Measurements from ENCODE around the gene GSG1.

GSG1 gene

DNA sequence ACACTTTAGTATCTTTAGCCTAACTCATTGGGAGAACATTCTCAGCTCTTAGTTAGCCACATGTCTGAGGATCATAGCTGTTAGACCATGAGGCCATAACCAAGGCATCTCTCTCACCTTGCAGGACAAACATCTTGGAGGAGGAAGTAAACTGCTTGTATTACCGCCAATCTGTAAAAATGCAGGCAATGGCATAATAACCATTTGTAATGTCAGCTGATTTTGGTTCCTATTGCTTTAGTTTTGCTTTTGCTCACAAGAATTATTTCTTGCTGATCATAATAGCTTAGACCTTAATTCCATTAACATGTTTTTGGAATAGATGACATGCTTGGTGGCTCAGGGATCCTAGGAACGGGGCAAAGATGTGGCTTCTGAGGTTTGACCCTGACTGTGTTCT is 16.4 kb upstream of the GSG1 start:
- no peak for DNase-seq

- no peak for DNase-seq
Measured at GRCh38 chr12:13117029-13117428, 13.6 kb upstream of the GSG1 start.

DNA sequence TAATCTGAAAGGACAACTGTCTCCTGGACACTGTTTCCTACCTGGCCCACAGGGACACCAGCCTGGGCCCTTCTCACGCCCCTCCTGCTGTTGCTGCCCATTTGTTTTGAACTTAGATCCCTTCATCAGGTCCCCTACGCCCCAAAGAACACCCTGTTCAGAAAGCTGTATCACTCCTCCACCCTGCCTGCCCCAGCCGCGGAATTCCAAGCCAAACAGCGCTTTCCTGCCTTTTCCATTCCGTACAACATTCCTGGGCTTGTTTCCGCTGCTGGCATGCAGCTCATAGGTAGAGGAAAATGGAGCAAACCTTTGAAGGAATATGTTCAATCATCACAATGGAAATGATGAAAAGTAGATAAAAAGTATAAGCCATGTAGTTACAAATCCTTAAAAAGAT is 12.8 kb upstream of the GSG1 start:
- DNase-seq: no peak

DNA sequence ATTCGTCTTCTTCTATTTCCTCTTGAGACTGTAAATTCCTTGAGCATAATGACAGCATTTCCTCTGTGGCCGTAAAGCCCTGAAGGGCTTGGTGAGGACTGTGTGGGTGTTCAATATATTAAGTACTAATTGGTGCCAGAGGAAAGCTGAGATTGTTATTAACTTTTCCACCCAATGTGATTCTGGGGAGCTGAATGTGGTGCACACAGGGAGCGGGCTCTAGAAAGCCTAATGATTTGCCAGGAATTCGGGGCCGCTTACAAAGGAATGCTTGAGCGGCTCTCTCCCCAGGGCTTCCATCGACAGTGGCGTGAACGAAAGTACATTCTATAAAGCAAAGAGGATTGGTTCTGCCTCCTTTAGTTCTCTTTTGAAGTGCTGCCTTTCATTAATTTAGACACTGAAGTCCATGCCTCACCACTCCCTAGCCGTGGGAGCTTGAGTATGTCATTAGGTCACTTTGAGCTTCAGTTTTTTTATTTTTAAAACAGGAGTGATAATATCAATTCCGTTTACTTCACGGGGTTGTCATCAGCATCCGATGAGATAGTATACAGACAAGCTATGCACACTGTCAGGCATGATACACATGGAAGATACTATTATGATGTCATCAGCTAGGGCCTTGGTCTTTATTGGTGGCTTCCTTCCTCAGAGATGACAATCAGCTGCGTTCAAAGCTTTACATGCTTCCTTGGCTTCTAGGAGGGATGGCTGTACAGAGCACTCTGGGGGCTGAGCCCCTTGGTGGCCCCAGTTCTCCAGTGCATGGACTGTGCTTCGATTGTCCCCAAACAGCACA is 11.0 kb upstream of the GSG1 start:
- DNase-seq: peak; percentile 61

DNA sequence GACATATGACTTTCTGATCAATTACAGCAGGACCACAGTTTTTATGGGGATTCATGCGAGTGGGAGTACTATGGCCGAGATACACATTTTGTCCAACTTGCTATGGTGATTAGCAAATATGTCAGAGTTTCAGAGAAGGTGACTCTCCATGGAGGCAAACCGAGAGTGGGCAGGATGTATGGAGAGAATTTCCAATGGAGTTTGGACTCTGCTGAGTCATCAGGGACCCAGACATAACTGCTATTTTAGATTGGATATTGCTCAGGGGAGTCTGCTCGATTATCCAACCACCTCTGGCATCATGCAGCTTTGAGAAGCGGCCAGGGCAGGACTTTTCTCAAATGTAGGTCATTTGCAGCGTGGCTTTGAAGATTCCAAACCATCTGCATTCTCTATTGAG is 9.5 kb upstream of the GSG1 start:
- no peak for DNase-seq

DNA sequence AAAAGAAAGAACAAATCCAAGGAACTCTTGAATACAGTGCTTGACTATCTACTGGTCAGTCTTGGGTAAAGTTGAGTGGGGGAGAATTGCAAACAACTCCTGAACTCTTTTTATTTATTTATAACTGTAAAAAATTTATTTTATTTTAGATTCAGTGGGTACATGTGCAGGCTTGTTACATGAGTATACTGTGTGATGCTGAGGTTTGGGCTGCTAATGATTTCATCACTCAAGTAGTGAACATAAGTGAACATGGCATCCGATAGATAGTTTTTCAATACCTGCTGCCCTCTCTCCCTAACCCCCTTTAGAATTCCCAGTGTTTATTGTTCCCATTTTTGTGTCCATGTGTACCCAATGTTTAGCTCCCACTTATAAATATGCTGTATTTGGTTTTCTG is 3.2 kb upstream of the GSG1 start:
- no peak for DNase-seq

- DNase-seq: no peak
Measured at GRCh38 chr12:13105781-13106180, 2.3 kb upstream of the GSG1 start.

DNA sequence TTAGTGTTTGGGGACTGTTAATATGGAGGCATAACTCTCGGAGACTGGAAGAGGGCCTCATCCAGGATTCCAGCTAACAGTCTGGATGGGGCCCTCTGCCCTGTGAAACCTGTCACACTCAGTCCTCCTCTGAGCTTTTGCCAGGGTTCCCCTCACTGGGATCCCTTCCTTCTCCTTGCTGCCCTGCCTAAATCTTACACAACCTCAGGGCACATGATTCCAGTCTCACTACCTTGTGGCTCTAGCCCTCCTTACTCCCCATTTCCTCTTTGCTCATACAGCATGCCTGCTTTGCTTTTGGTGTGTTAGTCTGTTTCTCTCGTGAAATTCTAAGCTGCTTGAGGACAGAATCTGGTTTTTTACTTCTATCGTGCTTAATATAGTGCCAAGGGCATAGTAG is 942 bp upstream of the GSG1 start:
- no peak for DNase-seq

DNA sequence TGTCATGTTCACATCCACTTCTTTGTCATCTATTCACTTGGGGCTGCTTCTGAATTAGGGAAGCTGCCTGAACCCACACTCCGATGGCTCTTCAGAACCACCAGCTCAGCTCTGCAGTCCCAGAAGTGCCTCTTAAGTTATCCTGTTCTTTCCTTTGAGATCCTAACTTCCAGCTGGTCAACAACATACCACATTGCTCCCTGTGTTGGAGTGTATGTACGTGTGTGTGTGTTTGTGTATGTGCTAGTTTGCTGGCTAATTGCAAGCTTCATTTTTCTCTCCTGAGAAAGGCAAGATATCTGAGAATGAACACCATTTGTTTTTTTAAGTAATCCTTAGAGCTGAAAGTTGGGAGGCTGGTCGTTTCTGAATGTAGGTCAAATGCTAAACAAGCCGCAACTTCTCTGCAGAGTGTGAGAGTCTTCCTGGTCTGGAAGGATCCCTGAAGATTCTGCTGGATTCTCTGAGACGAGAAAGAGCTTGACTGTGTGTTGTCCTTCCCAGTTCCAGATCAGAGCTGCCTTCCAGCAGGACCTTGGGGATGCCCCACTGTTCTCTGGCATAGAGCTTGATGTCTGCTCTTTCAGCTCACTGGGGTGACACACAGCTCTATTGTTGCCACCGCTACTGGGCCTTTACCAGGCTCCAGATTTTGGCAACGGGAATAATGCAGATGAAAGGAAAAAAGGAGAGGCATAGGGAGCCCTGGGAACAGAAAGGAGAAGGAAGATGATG is 839 bp downstream of the GSG1 start:
- no peak for DNase-seq

DNA sequence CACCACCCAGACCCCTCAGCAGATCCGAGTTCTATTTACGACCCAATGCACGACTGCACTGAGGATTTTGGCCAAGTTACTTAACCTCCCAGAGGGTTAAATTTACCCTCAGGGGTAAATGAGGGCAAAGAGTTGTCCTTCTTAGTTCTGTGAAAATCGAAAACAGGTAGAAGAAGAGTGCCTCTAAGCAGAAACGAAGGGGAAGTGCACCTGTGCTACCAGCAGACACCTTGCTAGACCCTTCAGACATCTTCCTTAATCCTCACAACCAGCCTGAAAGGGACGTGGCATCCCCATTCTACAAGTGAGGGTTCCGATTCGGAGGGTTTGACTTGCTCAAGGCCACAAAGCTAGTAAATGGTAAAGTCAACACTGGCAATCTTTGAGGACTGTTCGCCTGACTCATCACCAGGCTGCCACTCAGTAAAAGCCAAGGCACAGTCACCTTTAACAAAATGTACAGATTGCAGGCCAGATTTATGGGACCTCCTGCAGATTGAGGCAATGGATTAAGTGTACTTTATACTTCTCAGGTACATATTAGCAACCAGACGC is 1.6 kb downstream of the GSG1 start:
- no peak for DNase-seq

DNA sequence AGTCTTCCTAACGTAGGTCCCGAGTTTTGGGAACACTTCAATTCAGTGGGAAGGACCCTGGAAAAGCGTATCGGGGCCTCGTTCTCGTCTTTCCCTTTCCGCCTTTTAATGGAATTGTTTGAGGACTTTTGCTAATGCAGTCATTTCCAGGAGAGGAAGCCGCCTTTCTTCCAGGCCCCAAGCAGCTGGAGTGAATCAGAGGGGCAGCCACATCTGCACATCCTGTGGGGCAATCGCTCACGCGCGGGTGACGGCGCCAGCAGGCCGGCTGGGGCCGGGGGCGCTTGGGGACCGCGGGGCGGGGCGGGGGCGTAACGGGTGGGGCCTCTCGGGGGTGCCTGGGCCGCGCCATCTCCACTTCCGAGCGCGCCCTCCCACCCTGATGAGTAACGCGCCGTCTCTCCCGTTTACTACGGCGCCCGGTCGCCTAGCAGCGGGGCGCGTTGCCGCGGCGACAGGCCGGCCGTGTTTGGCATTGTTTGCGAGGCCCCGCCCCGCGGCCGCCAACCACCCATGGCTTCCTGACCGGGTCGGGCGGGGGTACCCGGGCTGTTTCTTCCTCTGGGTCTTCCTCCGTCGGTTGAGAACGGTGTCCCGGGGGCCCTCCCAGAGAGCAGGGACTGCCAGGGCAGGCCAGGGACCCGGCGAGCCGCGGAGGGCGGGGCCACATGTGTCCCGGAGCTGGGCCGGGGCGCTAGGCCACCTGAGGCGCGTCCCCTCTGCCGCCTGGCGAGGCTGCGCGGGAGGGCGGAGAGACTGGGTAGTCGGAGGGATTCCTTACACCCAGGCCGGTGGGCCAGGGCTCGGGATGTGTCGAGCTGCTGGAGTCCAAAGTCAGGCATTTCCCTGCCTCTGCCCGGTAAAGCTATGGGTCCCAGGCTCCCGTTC is 2.3 kb downstream of the GSG1 start:
- DNase-seq: peak; percentile 92

- no peak for DNase-seq
Measured at GRCh38 chr12:13100605-13100881, 2.9 kb downstream of the GSG1 start.

- DNase-seq: no peak
Measured at GRCh38 chr12:13099844-13100604, 3.4 kb downstream of the GSG1 start.

- DNase-seq: no peak
Measured at GRCh38 chr12:13099066-13099843, 4.2 kb downstream of the GSG1 start.

- DNase-seq: no peak
Measured at GRCh38 chr12:13097491-13098011, 5.9 kb downstream of the GSG1 start.

- no peak for DNase-seq
Measured at GRCh38 chr12:13095266-13095995, 8.0 kb downstream of the GSG1 start.

DNA sequence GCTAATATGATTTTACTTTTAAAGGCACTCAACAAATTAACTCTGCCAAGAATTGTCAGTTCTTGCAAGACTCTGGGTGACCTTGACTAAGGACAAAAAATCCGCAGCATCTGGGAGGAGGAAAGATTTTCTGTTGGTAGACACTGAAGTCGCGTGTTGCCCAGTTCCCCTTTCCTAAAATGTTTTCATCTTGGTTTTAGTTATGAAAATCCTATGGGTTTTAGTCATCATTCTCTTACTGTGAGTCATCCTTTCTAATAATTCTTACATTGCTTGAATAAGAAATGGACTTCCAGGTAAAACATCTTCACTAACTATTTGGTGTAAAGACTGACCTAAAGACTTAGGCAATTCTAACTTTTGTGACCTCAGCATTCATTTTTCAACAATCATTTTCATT is 9.1 kb downstream of the GSG1 start:
- peak; percentile 76 for DNase-seq

DNA sequence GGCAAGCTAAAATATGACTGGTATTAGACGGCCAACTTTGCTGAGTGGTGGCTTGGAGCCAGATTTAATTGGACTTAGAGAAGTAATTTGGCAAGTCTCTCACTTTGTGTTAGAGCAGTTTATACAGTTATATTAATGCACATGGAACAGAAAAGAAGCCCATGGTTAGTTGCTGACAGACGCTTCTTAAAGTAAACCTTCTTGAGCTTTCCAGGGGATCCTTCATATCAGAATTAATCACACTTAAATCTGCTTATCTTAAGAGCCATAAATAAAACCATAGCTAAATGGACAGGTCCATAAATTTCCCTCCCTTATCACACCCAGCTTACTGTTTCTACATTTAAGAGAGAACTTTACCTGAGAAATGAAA is 9.6 kb downstream of the GSG1 start:
- DNase-seq: no peak

DNA sequence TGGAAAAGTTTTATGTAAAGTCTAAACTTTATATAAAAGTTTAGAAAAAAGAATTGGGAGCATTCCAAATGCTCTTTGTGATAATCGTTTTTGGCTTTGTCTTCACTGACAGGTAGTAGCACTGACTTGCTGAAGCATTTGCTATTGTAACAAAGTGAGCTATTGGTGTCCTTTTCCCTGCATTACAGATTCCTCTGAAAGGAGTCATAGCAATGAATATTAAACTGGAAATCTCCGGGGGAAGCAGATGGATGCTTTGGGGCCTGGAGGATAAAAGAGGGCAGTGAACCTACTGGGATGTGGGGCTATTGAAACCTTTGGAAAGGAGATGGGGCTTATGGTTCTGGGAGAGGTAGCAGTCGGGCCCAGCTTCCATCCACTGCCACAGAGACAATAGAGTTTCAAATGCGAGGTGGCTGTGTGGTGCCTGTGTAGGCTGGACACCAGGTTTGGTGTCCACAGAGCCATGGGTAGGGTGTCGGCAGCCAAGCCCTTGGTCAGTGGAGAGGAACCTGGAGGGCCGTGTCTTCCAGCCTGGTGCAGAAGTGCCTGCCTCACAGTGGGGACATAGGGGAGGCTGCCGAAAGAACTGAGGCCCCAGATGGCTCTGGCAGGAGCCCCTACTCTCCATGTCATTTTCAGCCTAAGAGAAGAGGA is 10.1 kb downstream of the GSG1 start:
- DNase-seq: peak; percentile 55

GRCh38 chr12:13091832-13092231 is 11.6 kb downstream of the GSG1 start:
- DNase-seq: no peak

Data from fibroblast of skin of scalp (primary cell).